HEK293T (cell line): ENCODE measurements around the gene RNF13.

Source experiments
- CTCF ChIA-PET: fragments of 350-600 bp; formaldehyde crosslinking; extraction: SDS; loops from one replicate; lab custom pipeline; 2021; ENCODE audit warnings: antibody characterized with exemption, inconsistent platforms; lab: Yijun Ruan, JAX
- POLR2A ChIA-PET: fragments of 350-600 bp; formaldehyde crosslinking; extraction: SDS; loops from one replicate; lab custom pipeline; 2020; ENCODE audit warnings: antibody characterized with exemption, inconsistent platforms; lab: Yijun Ruan, JAX
- DNase-seq: peaks from one replicate; pipeline ENCODE4 v3.0.0; 2012; ENCODE audit warnings: mixed read lengths; ENCODE audit errors: extremely low spot score
- ARNT ChIP-seq: fragments of 450-650 bp; IDR thresholded peaks from 2 replicates; pipeline ENCODE4 v1.6.1; 2017; ENCODE audit warnings: mild to moderate bottlenecking
- BHLHE40 ChIP-seq: fragments of 450-650 bp; IDR thresholded peaks from 2 replicates; pipeline ENCODE4 v1.6.1; 2016; ENCODE audit warnings: mild to moderate bottlenecking, moderate library complexity, borderline replicate concordance
- CTBP1 ChIP-seq: fragments of 450-650 bp; IDR thresholded peaks from 2 replicates; pipeline ENCODE4 v1.6.1; 2016; ENCODE audit warnings: borderline replicate concordance
- ELF4 ChIP-seq: fragments of 450-650 bp; IDR thresholded peaks from 2 replicates; pipeline ENCODE4 v1.6.1; 2017; ENCODE audit warnings: antibody characterized with exemption
- FOXA1 ChIP-seq: fragments of 450-650 bp; IDR thresholded peaks from 2 replicates; pipeline ENCODE4 v1.6.1; 2016; ENCODE audit warnings: mild to moderate bottlenecking
- FOXK2 ChIP-seq: fragments of 450-650 bp; IDR thresholded peaks from 2 replicates; pipeline ENCODE4 v1.6.1; 2016; ENCODE audit warnings: mild to moderate bottlenecking
- FOXM1 ChIP-seq: fragments of 450-650 bp; IDR thresholded peaks from 2 replicates; pipeline ENCODE4 v1.6.1; 2017; ENCODE audit warnings: mild to moderate bottlenecking, borderline replicate concordance
- HDGF ChIP-seq: fragments of 450-650 bp; IDR thresholded peaks from 2 replicates; pipeline ENCODE4 v1.6.1; 2017; ENCODE audit warnings: antibody characterized with exemption, borderline replicate concordance
- L3MBTL2 ChIP-seq: fragments of 450-650 bp; conservative IDR thresholded peaks from 2 replicates; pipeline ENCODE4 v1.6.1; 2016; ENCODE audit warnings: mild to moderate bottlenecking
- LEF1 ChIP-seq: fragments of 450-650 bp; IDR thresholded peaks from 2 replicates; pipeline ENCODE4 v1.6.1; 2017; ENCODE audit warnings: mild to moderate bottlenecking, borderline replicate concordance
- NFRKB ChIP-seq: fragments of 450-650 bp; IDR thresholded peaks from 2 replicates; pipeline ENCODE4 v1.6.1; 2016; ENCODE audit warnings: mild to moderate bottlenecking, moderate library complexity
- SP1 ChIP-seq: fragments of 450-650 bp; IDR thresholded peaks from 2 replicates; pipeline ENCODE4 v1.6.1; 2017
- SUZ12 ChIP-seq: fragments of 450-650 bp; IDR thresholded peaks from 2 replicates; pipeline ENCODE4 v1.6.1; 2016; ENCODE audit warnings: mild to moderate bottlenecking
- TARDBP ChIP-seq: fragments of 450-650 bp; IDR thresholded peaks from 2 replicates; pipeline ENCODE4 v1.6.1; 2016
- ZNF384 ChIP-seq: fragments of 450-650 bp; IDR thresholded peaks from 2 replicates; pipeline ENCODE4 v1.6.1; 2016
- TF ChIP-seq, protein P1 (sequence below): fragments of 450-650 bp; IDR thresholded peaks from 2 replicates; pipeline ENCODE4 v1.6.1; 2016

RNF13 gene

DNA sequence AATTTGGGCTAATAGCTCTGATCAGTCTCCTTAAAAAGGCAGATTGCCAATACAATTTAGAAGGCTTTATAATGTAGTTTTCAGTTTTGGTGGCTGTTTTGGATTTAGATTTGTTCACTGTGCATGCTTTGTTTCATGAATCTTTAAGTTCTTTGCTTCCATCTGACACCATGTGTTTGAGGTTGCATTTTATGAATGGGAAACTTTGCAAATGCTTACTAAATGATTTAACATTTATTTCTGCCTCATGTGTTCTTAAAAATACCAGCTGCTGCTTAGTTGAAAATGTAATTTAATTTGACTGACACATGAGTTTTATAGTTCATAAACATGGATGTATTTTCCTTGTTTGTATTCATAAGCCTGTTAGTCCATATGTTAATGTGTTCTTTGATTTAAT is 78.6 kb downstream of the RNF13 start:
- DNase-seq: no peak
- ChIA-PET CTCF (no interaction called here), POLR2A (no interaction called here)
- TF ChIP-seq, protein P1, sequence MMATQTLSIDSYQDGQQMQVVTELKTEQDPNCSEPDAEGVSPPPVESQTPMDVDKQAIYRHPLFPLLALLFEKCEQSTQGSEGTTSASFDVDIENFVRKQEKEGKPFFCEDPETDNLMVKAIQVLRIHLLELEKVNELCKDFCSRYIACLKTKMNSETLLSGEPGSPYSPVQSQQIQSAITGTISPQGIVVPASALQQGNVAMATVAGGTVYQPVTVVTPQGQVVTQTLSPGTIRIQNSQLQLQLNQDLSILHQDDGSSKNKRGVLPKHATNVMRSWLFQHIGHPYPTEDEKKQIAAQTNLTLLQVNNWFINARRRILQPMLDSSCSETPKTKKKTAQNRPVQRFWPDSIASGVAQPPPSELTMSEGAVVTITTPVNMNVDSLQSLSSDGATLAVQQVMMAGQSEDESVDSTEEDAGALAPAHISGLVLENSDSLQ: peak; percentile 28; the same call in 1 of the 2 replicates
- TF ChIP-seq LEF1: no peak

DNA sequence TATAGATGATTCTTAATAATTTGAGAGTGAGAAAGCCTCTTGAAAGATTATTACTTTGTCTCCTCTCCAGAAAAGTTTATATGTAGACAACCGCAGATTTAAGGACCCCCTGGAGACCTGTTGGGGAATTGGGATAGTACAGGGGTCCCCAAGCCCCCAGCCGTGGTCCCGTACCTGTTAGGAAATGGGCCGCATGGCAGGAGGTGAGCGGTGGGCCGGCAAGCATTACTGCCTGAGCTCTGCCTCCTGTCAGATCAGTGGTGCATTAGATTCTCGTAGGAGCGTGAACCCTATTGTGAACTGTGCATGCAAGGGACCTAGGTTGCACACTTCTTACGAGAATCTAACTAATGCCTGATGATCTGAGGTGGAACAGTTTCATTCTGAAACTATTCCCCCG is 79.4 kb downstream of the RNF13 start:
- ChIA-PET CTCF (no interaction called here), POLR2A (no interaction called here)
- TF ChIP-seq ARNT (no peak), L3MBTL2 (no peak)
- DNase-seq: no peak

DNA sequence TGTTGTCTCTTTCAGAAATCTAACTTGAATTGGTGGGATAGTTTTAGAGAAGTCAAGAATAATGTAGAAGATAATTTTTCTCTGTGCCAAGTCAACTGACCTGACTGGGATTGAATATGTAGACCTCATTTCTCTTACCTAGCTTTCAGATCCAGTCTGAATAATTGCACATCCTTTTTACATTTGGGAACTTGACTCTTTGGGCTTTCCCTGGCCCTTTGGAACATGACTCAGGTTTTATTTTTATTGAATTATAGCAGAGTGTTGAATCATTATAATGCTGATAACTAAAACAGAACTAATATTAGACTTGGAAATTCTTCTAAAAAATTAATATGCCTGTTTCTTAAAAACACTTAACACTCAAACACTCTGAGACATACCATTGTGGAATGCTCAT is 81.2 kb downstream of the RNF13 start:
- POLR2A ChIA-PET: interaction anchor here (0.6 kb wide), 1 partner anchor 77 kb away, joined by 3 read pairs; no protein-coding TSS in a partner anchor

DNA sequence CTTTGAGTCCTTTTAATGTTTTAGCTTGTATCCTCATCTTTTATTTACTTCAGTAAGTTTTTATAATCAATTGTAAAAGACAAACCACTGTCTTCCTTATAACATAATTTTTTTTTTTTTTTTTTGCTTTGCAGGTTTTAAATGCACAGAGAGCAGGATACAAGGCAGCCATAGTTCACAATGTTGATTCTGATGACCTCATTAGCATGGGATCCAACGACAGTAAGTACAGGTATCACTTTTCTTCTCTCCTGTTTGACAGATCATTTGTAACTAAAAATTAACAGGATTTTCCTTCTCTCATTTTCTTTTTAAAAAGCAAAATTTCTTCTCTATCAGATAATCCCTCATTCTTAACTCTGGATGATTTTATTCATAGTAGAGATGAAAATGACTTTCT is 82.3 kb downstream of the RNF13 start:
- no peak for DNase-seq
- TF ChIP-seq CTBP1 (no peak), ZNF384 (no peak), TARDBP (no peak), NFRKB (no peak), BHLHE40 (no peak), FOXK2 (no peak), FOXM1 (no peak), L3MBTL2 (no peak), ELF4 (no peak), SP1 (no peak), SUZ12 (no peak), ARNT (no peak), FOXA1 (no peak), LEF1 (no peak), HDGF (no peak)
- TF ChIP-seq, protein P1: no peak
- ChIA-PET CTCF (interaction anchor here (1.0 to 1.9 kb wide), 3 partner anchors 11 to 87 kb away, joined by 3 to 4 read pairs (median 3); no protein-coding TSS in a partner anchor), POLR2A (no interaction called here)

More for the DNA sequence above, 81.2 kb downstream of the RNF13 start:
- TF ChIP-seq FOXK2 (no peak), ZNF384 (no peak), BHLHE40 (no peak), SP1 (no peak), FOXM1 (no peak), ELF4 (no peak), SUZ12 (no peak), HDGF (no peak), NFRKB (no peak)
- CTCF ChIA-PET: interaction anchor here (1.0 to 1.9 kb wide), 2 partner anchors 15 to 86 kb away, joined by 3 to 4 read pairs; no protein-coding TSS in a partner anchor
- DNase-seq: no peak

DNA sequence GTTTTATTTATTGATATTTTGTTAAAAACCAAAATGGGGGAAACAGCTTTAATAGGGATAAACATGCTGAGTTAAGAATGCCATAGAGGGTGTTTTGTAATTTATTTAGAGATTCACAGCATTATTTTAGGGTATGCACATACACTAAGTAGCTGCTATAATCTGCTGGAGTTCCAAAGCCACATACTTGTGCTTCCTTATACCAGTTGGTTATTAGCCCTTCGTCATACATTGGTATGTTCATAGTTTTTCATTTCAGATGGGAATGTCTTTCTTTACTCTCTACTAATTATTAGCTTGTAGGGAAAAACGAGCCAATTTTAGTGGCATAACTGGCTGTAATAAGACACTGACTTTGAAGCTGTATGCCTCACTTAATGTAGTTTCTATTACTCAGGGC is 82.8 kb downstream of the RNF13 start:
- DNase-seq: no peak
- POLR2A ChIA-PET: no interaction called here
- TF ChIP-seq, protein P1: no peak
- TF ChIP-seq LEF1 (no peak), CTBP1 (no peak), HDGF (no peak), FOXA1 (no peak), NFRKB (no peak), ARNT (no peak), SP1 (no peak), ZNF384 (no peak), SUZ12 (no peak)
- CTCF ChIA-PET: interaction anchor here (1.0 to 1.9 kb wide), 2 partner anchors 12 to 16 kb away, joined by 3 to 4 read pairs; no protein-coding TSS in a partner anchor

DNA sequence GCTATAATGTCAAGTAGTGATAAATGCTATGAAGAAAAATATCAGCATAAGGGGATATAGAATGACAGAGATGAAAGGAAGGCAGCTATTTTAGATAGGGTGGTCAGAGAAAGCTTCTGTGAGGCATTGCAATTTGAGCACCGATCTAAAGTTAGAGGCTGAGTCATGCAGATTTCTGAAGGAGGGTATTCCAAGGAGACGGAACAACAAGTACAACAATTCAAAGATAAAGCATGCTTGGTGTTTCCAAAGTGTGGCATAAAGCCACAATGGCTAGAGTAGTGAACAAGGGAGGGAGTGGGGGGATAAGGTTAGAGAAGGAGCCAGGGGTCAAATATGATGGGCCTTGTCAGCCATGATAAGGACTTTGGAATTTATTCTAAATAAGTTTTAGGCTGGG is 85.8 kb downstream of the RNF13 start:
- no peak for DNase-seq
- POLR2A ChIA-PET: no interaction called here
- TF ChIP-seq ELF4 (no peak), ARNT (no peak), CTBP1 (no peak), LEF1 (no peak)
- TF ChIP-seq, protein P1: no peak
- CTCF ChIA-PET: no interaction called here

DNA sequence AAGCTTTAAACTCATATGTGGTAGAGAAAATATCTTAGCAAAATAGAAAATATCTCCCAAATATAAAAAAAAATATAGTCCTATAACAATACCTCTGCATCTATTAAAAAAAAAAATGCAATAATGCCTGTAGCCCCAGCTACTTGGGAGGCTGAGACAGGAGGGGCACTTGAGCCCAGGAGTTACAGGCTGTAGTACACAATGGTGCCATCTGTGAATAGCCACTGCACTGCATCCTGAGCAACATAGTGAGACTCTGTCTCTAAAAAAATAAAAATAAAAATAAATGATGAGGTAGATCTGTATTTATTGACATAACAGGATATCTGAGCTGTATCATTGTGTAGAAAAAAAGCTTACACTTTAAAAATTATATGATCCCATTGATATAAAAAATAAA is 87.3 kb downstream of the RNF13 start:
- TF ChIP-seq NFRKB (no peak), L3MBTL2 (no peak), FOXK2 (no peak), FOXM1 (no peak), SP1 (no peak)
- no peak for DNase-seq
- POLR2A ChIA-PET: no interaction called here
- CTCF ChIA-PET: interaction anchor here (0.7 kb wide), 1 partner anchor 78 kb away, joined by 5 read pairs; no protein-coding TSS in a partner anchor
